Measurements from ENCODE around the gene CYBC1. TPM values are rescaled to one million over a fixed set of nuclear protein-coding genes. Genes with fewer than 3 reads are reported as not detected.

CYBC1 gene
- total RNA-seq, 4 donors from 2014 or later: 45.4 to 106 (median 86.4) TPM

DNA sequence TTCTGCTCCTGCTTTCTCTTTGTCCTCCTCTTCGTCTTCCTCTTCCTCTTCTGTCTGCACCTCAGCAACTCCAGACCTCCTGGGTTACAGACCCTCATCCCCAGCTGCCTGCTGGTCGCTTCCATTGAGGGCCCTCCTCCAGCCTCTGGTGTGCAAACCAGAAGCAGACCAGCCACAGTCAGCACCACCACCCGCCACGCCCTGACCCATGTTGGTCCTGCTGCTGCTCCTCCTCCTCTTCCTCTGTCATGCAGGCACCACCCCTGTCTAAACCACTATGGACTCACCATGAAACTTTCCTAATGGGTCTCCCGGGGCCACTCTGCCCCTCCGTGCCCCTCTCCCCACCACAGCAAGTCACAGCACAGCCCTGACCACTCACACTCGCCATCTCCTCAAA lies 20.7 kb downstream of the CYBC1 start:
- Histone ChIP-seq H3K36me3 (peaks cover 0 to 56% (median 0%) of the 10 kb centered on the region in 3 donors), H3K4me1 (no peaks in the 10 kb centered on the region), H3K27me3 (no peaks in the 10 kb centered on the region), H3K27ac (no peak overlapping the region), H3K9me3 (no peaks in the 10 kb centered on the region), H3K4me3 (no peak overlapping the region)
- no peak for DNase-seq (ENCODE audit: low spot score in 2 of 2)
- TF ChIP-seq, protein P1, sequence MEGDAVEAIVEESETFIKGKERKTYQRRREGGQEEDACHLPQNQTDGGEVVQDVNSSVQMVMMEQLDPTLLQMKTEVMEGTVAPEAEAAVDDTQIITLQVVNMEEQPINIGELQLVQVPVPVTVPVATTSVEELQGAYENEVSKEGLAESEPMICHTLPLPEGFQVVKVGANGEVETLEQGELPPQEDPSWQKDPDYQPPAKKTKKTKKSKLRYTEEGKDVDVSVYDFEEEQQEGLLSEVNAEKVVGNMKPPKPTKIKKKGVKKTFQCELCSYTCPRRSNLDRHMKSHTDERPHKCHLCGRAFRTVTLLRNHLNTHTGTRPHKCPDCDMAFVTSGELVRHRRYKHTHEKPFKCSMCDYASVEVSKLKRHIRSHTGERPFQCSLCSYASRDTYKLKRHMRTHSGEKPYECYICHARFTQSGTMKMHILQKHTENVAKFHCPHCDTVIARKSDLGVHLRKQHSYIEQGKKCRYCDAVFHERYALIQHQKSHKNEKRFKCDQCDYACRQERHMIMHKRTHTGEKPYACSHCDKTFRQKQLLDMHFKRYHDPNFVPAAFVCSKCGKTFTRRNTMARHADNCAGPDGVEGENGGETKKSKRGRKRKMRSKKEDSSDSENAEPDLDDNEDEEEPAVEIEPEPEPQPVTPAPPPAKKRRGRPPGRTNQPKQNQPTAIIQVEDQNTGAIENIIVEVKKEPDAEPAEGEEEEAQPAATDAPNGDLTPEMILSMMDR (IDR thresholded peaks at IDR 0.05): no peak
- TF ChIP-seq EP300 (IDR thresholded peaks at IDR 0.05) (no peak), POLR2A (IDR thresholded peaks at IDR 0.05) (no peak)
- 84 to 86% methylated on average over 7 of the region's 7 CpGs for WGBS, 2 donors

DNA sequence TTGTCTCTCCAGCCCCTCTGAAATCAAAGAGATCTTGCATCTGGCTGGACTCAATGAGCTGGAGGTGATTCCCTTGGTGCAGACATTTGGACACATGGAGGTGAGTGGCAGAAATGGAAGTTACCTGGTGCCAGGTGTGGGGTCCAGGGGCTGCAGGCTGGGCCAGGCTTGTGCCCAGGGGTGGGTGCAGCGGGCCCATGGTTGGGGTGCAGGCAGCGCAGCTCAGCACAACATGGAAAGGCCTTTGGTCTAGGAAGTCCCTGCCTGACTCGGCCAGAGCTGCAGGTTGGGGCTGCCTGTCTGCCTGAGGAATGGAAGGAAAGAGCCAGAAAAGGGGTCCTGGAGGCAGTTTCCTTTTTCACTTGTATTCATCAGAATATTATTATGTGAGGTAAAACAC lies 22.0 kb downstream of the CYBC1 start:
- TF ChIP-seq, protein P1 (IDR thresholded peaks at IDR 0.05): no peak
- TF ChIP-seq POLR2A (IDR thresholded peaks at IDR 0.05) (no peak), EP300 (IDR thresholded peaks at IDR 0.05) (no peak)
- no peaks in the 10 kb centered on the region for H3K27me3 ChIP-seq
- H3K4me1 ChIP-seq: peaks cover 0 to 10% (median 2%) of the 10 kb centered on the region in 4 donors
- peaks cover 0 to 43% (median 0%) of the 10 kb centered on the region in 3 donors for H3K36me3 ChIP-seq
- no peak for DNase-seq (ENCODE audit: low spot score in 2 of 2)
- no peak overlapping the region for H3K4me3 ChIP-seq
- H3K9me3 ChIP-seq: no peaks in the 10 kb centered on the region
- 93 to 100% methylated on average over 3 of the region's 3 CpGs for WGBS, 2 donors
- no peak overlapping the region for H3K27ac ChIP-seq

DNA sequence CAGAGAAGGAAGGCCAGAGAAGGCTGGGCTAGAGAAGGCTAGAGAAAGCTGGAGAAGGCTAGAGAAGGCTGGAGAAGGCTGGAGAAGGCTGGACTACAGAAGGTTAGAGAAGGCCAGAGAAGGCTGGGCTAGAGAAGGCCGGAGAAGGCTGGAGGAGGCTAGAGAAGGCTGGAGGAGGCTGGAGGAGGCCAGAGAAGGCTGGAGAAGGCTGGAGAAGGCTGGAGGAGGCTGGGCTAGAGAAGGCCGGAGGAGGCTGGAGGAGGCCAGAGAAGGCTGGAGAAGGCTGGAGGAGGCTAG lies 25.7 kb downstream of the CYBC1 start:
- Histone ChIP-seq H3K4me1 (peaks cover 0 to 13% (median 2%) of the 10 kb centered on the region in 4 donors), H3K4me3 (peak overlapping the region in 1 of 4 donors; percentile 25), H3K9me3 (peaks cover 0 to 12% (median 0%) of the 10 kb centered on the region in 4 donors), H3K36me3 (peaks cover 0 to 53% (median 0%) of the 10 kb centered on the region in 3 donors), H3K27ac (peak overlapping the region in 2 of 4 donors; percentile 36 to 56), H3K27me3 (no peaks in the 10 kb centered on the region)
- 82 to 92% methylated on average over 2 of the region's 2 CpGs for WGBS, 2 donors
- no peak for DNase-seq (ENCODE audit: low spot score in 2 of 2)
- TF ChIP-seq EP300 (IDR thresholded peaks at IDR 0.05) (no peak), POLR2A (IDR thresholded peaks at IDR 0.05) (no peak)
- TF ChIP-seq, protein P1 (IDR thresholded peaks at IDR 0.05): no peak

DNA sequence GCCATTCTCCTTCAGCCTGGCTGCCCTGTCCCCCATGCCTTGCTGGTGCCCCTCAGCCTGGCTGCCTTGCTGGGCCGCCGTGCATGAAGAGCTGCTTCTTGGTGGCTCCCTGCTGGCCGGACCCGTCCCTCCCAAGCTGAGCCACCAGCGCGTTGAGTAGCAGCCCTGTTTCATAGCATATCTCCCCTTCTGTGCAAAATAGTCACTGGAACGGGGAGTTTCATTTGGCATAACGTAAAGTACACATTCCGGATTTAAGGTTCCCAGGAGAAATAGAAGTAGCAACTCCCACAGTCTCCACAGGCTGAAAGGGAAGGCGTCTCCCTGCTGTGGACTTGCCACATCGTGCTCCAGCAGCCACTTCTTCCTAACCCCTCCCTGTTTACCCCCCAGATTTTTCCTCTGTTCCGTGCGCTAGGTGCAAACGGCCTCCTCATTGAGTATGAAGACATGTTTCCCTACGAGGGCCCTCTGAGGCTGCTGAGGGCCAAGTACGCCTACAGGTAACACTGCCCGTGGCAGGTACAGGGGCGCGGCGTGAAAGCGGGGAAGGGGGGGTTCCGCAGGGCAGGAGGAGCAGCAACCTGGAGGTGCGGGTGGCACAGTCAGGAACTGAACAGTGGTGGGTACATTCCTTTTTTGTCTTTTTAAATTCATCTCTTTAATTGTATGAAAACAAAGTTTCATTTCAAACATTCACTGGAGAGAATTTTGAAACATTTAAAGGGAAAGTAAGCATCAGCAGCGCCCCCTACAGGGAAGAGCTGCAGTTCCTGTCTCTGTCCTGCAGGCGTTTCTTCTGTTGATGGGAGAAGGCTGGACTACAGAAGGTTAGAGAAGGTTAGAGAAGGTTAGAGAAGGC lies 26.3 kb downstream of the CYBC1 start:
- H3K9me3 ChIP-seq: peaks cover 0 to 12% (median 0%) of the 10 kb centered on the region in 4 donors
- H3K4me3 ChIP-seq: peak overlapping the region in 1 of 4 donors; percentile 25
- WGBS, 2 donors: 73 to 81% methylated on average over 25 of the region's 25 CpGs
- peaks cover 0 to 19% (median 2%) of the 10 kb centered on the region in 4 donors for H3K4me1 ChIP-seq
- peak; percentile 50 to 63 for DNase-seq (ENCODE audit: low spot score in 2 of 2)
- peak overlapping the region in 2 of 4 donors; percentile 36 to 56 for H3K27ac ChIP-seq
- peak in 1 of 2 donors; percentile 29 for TF ChIP-seq EP300 (IDR thresholded peaks at IDR 0.05)
- no peak for TF ChIP-seq POLR2A (IDR thresholded peaks at IDR 0.05)
- TF ChIP-seq, protein P1 (IDR thresholded peaks at IDR 0.05): peak in 4 of 5 experiments; percentile 38 to 56 (median 45)
- peaks cover 0 to 47% (median 0%) of the 10 kb centered on the region in 3 donors for H3K36me3 ChIP-seq
- H3K27me3 ChIP-seq: no peaks in the 10 kb centered on the region

DNA sequence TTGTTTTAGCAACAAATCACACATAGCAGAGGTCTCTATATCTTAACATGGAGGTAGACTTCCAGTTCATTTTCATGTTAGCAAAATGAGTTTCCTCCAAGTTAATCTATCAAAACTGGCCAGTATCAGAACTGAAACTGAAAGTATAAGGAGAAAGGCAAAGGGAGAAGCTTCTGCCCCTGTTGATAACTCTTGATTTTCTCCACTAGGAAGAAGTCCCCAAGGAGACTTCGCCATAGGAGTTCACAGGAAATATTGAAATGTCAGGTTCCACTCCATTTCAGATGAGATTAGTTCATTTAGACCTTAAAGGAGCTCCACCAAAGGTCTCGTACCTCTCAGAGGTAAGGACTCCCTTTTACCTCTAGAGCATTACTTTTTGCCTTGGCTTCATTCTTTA lies 31.0 kb downstream of the CYBC1 start:
- peak overlapping the region in 3 of 4 donors; percentile 81 to 95 (median 87) for H3K4me3 ChIP-seq
- TF ChIP-seq POLR2A (IDR thresholded peaks at IDR 0.05) (no peak), EP300 (IDR thresholded peaks at IDR 0.05) (no peak)
- TF ChIP-seq, protein P1 (IDR thresholded peaks at IDR 0.05): no peak
- WGBS, 2 donors: 88 to 92% methylated on average over 2 of the region's 2 CpGs

More for the DNA sequence above, 31.0 kb downstream of the CYBC1 start:
- Histone ChIP-seq H3K27ac (peak overlapping the region in 2 of 4 donors; percentile 88 to 94), H3K9me3 (peaks cover 0 to 12% (median 0%) of the 10 kb centered on the region in 4 donors), H3K36me3 (peaks cover 0 to 33% (median 0%) of the 10 kb centered on the region in 3 donors), H3K27me3 (no peaks in the 10 kb centered on the region), H3K4me1 (peaks cover 0 to 41% (median 4%) of the 10 kb centered on the region in 4 donors)
- no peak for DNase-seq (ENCODE audit: low spot score in 2 of 2)

Data from tibial nerve (tissue), 4 donors.